Sigmoid colon (tissue), 7 donors: ENCODE measurements around the gene MRGPRX2. TPM values are rescaled to one million over a fixed set of nuclear protein-coding genes. Genes with fewer than 3 reads are reported as not detected.

Experiments
- DNase-seq: peaks from one replicate; pipeline ENCODE4 v3.0.0-alpha.2; 2019
- H3K27ac ChIP-seq, 4 donors: fragments of 200-600 bp; sonication (generic); one replicate each; pipeline ENCODE4 v1.5.1; 2016 to 2019; ENCODE audit warnings: mild to moderate bottlenecking in 1 of 4
- H3K27me3 ChIP-seq, 3 donors: fragments of 200-600 bp; sonication (generic); one replicate each; pipeline ENCODE4 v1.5.1; 2019; ENCODE audit warnings: mild to moderate bottlenecking in 1 of 3
- H3K36me3 ChIP-seq, 4 donors: fragments of 200-600 bp; sonication (generic); one replicate each; pipeline ENCODE4 v1.5.1; 2016 to 2019
- H3K4me1 ChIP-seq, 4 donors: fragments of 200-600 bp; sonication (generic); one replicate each; pipeline ENCODE4 v1.5.1; 2017 to 2019
- H3K4me3 ChIP-seq, 4 donors: fragments of 200-600 bp; sonication (generic); one replicate each; pipeline ENCODE4 v1.5.1; 2017 to 2019; ENCODE audit warnings: mild to moderate bottlenecking in 2 of 4, moderate library complexity in 1 of 4
- H3K9me3 ChIP-seq, 4 donors: fragments of 200-600 bp in 3 of 4; sonication (generic) in 3 of 4; one replicate each; pipeline versions ENCODE4 v1.5.1 to v1.6.1; 2013 to 2019
- EP300 ChIP-seq, 4 donors: sonication (generic); formaldehyde crosslinking; IDR thresholded peaks; one replicate each; pipeline ENCODE4 v1.6.1; 2017; ENCODE audit warnings: antibody characterized with exemption in 4 of 4
- POLR2A ChIP-seq, 2 donors: fragments of 450-650 bp; IDR thresholded peaks; one replicate each; pipeline ENCODE4 v1.6.1; 2016; ENCODE audit warnings: antibody characterized with exemption in 2 of 2, mild to moderate bottlenecking in 2 of 2, moderate library complexity in 2 of 2
- POLR2AphosphoS5 ChIP-seq, 4 donors: sonication (generic); formaldehyde crosslinking; IDR thresholded peaks; one replicate each; pipeline ENCODE4 v1.6.1; 2017; ENCODE audit warnings: antibody characterized with exemption in 4 of 4
- WGBS, 2 donors: extraction: QIAGEN DNeasy Blood & Tissue Kit; methylation state at CpG; one replicate each; pipeline ENCODE4 v1.1.7; 2013; 5-methylcytosine and 5-hydroxymethylcytosine counted together
- intact Hi-C: fragments of 100-400 bp; cut with DNase I; formaldehyde crosslinking; loops from one replicate; pipeline ENCODE4 v1.15.1; 2023
- polyA plus RNA-seq, 3 donors: library from polyadenylated mRNA; stranded (reverse); fragments of 200-250 nt; gene quantifications; one replicate each; pipeline ENCODE4 v1.2.3, GENCODE V29; 2013
- total RNA-seq, 4 donors: library from RNA; depleted of rRNA; stranded (reverse); fragments of >200 nt; gene quantifications; one replicate each; pipeline ENCODE4 v1.1.0, GENCODE V29; 2016
- TF ChIP-seq, protein P1 (sequence below), 4 experiments: fragments of 450-650 bp in 3 of 4; fragments of 200-600 bp in 1 of 4; IDR thresholded peaks; one replicate each; pipeline ENCODE4 v1.5.1; 2016 to 2019; ENCODE audit warnings: antibody characterized with exemption in 4 of 4, mild to moderate bottlenecking in 3 of 4, moderate library complexity in 2 of 4
- donor health status: healthy with polysubstance abuse.
- donor health status: Bipolar disorder and iron deficiency.
- donor health status: healthy.

The MRGPRX2 gene
- total and polyA plus RNA-seq, 7 donors: not detected

DNA sequence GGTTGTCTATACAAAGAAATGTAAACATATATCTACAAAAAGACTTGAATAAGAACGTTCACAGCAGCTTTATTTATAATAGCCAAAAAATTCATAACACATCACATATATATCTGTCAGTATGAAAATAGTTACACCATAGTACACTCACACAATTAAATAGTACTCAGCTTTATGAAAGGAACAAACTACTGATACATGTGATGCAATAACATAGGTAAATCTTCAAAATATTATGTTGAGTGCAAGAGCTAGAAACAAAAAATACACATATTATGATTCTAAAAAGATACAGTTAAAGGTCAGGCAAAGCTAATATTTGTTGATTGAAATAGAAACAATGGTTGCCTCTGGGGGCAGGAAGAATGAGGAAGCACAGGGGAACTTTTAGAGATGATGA lies 6.6 kb downstream of the MRGPRX2 start:
- 25 to 52% methylated on average over 1 of the region's 1 CpG for WGBS, 2 donors
- no peak for TF ChIP-seq EP300 (IDR thresholded peaks at IDR 0.05)
- TF ChIP-seq POLR2A (IDR thresholded peaks at IDR 0.05): no peak
- TF ChIP-seq, protein P1, sequence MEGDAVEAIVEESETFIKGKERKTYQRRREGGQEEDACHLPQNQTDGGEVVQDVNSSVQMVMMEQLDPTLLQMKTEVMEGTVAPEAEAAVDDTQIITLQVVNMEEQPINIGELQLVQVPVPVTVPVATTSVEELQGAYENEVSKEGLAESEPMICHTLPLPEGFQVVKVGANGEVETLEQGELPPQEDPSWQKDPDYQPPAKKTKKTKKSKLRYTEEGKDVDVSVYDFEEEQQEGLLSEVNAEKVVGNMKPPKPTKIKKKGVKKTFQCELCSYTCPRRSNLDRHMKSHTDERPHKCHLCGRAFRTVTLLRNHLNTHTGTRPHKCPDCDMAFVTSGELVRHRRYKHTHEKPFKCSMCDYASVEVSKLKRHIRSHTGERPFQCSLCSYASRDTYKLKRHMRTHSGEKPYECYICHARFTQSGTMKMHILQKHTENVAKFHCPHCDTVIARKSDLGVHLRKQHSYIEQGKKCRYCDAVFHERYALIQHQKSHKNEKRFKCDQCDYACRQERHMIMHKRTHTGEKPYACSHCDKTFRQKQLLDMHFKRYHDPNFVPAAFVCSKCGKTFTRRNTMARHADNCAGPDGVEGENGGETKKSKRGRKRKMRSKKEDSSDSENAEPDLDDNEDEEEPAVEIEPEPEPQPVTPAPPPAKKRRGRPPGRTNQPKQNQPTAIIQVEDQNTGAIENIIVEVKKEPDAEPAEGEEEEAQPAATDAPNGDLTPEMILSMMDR (IDR thresholded peaks at IDR 0.05): no peak
- TF ChIP-seq POLR2AphosphoS5 (IDR thresholded peaks at IDR 0.05): no peak
- no peak for DNase-seq
- H3K4me1 ChIP-seq: no peaks in the 10 kb centered on the region
- H3K36me3 ChIP-seq: no peaks in the 10 kb centered on the region
- H3K9me3 ChIP-seq: no peaks in the 10 kb centered on the region
- intact Hi-C loops: no loop called here
- H3K27me3 ChIP-seq: no peaks in the 10 kb centered on the region
- H3K4me3 ChIP-seq: no peak overlapping the region
- H3K27ac ChIP-seq: no peak overlapping the region

DNA sequence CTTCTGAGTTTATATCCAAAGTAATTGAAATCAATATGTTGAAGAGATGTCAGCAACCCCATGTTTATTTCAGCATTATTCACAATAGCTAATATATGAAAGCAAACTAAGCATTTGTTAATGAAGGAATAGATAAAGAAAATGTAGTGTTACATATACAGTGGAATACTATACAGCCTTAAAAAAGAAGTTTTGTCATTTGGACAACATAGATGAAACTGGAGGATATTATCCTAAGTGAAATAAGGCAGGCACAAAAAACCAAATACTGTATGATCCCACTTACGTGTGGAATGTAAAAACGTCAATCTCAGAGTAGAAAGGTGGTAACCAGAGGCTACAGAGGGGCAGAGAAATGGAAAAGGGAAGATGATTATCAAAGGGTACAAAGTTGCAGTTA lies 10.2 kb downstream of the MRGPRX2 start:
- Histone ChIP-seq H3K27ac (no peak overlapping the region), H3K4me3 (no peak overlapping the region), H3K4me1 (no peaks in the 10 kb centered on the region), H3K36me3 (no peaks in the 10 kb centered on the region), H3K27me3 (no peaks in the 10 kb centered on the region), H3K9me3 (no peaks in the 10 kb centered on the region)
- WGBS, 2 donors: 67 to 88% methylated on average over 2 of the region's 2 CpGs
- intact Hi-C loops: no loop called here
- DNase-seq: no peak
- TF ChIP-seq POLR2A (IDR thresholded peaks at IDR 0.05) (no peak), POLR2AphosphoS5 (IDR thresholded peaks at IDR 0.05) (no peak), EP300 (IDR thresholded peaks at IDR 0.05) (no peak)
- TF ChIP-seq, protein P1 (IDR thresholded peaks at IDR 0.05): no peak

DNA sequence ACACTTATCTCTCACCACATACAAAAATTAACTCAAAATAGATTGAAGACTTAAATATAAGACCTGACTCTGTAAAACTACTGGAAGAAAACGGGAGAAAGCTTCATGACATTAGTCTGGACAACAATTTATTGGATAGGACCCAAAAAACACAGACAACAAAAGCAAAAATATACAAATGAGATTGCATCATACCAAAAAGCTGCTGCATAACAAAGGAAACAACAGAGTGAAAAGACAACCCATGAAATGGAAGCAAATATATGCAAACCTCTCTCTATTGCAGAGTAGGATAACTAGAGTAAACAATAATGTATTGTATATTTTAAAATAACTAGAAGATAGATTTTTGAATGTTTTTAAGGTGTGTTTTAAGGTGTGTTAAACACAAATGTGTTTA lies 11.2 kb downstream of the MRGPRX2 start:
- 24 to 55% methylated on average over 1 of the region's 1 CpG for WGBS, 2 donors
- no peaks in the 10 kb centered on the region for H3K36me3 ChIP-seq
- H3K4me3 ChIP-seq: no peak overlapping the region
- intact Hi-C loops: no loop called here
- no peak for DNase-seq
- no peaks in the 10 kb centered on the region for H3K4me1 ChIP-seq
- no peak for TF ChIP-seq POLR2AphosphoS5 (IDR thresholded peaks at IDR 0.05)
- TF ChIP-seq, protein P1 (IDR thresholded peaks at IDR 0.05): no peak
- no peak for TF ChIP-seq EP300 (IDR thresholded peaks at IDR 0.05)
- no peak for TF ChIP-seq POLR2A (IDR thresholded peaks at IDR 0.05)
- H3K27ac ChIP-seq: no peak overlapping the region
- no peaks in the 10 kb centered on the region for H3K27me3 ChIP-seq
- no peaks in the 10 kb centered on the region for H3K9me3 ChIP-seq

DNA sequence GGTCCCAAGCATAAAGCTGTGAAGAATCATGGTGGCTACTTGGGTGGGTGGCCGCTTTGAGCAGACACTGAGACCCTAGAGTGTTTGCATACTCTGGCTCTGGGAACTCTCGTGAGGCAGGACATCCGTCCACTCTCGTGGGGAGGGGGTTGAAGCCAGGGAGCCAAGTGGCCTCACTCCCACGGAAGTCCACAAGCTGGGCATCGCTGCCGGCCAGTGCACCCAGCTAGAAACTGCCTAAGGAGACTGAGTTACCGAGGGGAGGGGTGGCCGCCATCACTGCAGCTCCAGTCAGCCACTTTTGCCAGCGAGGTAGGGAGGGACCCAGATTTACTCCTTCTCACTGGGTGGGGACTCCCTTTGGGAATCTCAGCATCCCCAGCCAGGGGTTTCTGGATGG lies 20.5 kb downstream of the MRGPRX2 start:
- TF ChIP-seq, protein P1 (IDR thresholded peaks at IDR 0.05): no peak
- TF ChIP-seq POLR2A (IDR thresholded peaks at IDR 0.05) (no peak), EP300 (IDR thresholded peaks at IDR 0.05) (no peak), POLR2AphosphoS5 (IDR thresholded peaks at IDR 0.05) (no peak)
- H3K4me3 ChIP-seq: no peak overlapping the region
- DNase-seq: no peak
- no peaks in the 10 kb centered on the region for H3K4me1 ChIP-seq
- no peaks in the 10 kb centered on the region for H3K27me3 ChIP-seq
- 88 to 91% methylated on average over 10 of the region's 10 CpGs for WGBS, 2 donors
- intact Hi-C loops: no loop called here
- no peaks in the 10 kb centered on the region for H3K36me3 ChIP-seq
- no peak overlapping the region for H3K27ac ChIP-seq
- peaks cover 0 to 3% (median 3%) of the 10 kb centered on the region in 4 donors for H3K9me3 ChIP-seq

DNA sequence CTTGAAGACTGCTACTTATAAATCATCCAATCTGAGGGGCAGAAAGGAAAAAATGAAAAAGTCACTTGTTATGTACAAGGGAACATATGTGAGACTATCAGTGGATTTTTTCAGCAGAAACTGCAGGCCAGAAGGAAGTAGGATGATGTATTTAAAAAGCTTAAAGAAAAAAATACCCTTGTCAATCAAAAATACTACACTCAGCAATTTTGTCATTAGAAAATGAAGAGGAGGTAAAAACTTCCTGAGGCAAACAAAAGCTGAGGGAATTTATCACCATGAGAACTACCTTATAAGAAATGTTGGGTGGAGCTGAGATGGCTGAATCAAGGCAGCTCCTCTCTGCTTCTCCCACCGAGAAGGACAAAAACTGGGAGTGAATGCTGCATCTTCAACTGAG lies 21.1 kb downstream of the MRGPRX2 start:
- WGBS, 2 donors: 82 to 88% methylated on average over 1 of the region's 1 CpG
- no peaks in the 10 kb centered on the region for H3K4me1 ChIP-seq
- peaks cover 0 to 3% (median 3%) of the 10 kb centered on the region in 4 donors for H3K9me3 ChIP-seq
- no peak overlapping the region for H3K27ac ChIP-seq
- H3K36me3 ChIP-seq: no peaks in the 10 kb centered on the region
- no peak for DNase-seq
- intact Hi-C loops: no loop called here
- H3K27me3 ChIP-seq: no peaks in the 10 kb centered on the region
- no peak overlapping the region for H3K4me3 ChIP-seq
- TF ChIP-seq POLR2AphosphoS5 (IDR thresholded peaks at IDR 0.05) (no peak), EP300 (IDR thresholded peaks at IDR 0.05) (no peak), POLR2A (IDR thresholded peaks at IDR 0.05) (no peak)
- TF ChIP-seq, protein P1 (IDR thresholded peaks at IDR 0.05): no peak
